NCI-H1417 (cell line): ENCODE measurements around the gene IQSEC2.
A peak's percentile ranks its signal among the peaks of the same experiment; 100 is the strongest.

Experiments used
- DNase-seq, 3 experiments: peaks; one replicate each; lab custom pipeline; 2025; lab: John Stamatoyannopoulos, UW

IQSEC2 gene

DNA sequence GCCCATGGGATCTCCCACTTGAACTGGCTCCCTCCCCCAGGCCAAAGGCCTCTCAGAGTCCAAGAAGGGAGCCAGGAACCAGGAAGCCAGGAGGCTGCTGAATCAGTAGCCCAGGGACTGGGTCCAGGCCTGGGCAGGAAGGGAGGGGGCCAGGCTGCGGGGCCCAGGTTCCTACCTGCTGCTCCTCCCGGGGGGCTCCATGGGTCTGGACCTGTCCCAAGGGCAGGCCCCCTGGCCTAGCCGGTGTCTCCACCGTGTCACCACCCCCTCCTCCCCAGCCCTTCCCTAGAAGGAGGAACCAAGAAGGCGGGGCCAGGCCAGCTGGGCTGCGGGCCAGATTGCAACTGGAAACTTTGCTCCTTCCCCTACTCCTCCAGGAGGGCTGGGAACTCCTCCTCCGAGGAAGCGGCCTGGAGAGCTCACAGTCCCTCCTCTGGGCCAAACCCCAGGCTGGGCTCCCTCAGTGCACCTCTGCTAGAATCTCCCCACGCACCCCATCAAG lies at the start of gene IQSEC2:
Gene IQSEC2 (minus strand): TSS at position 264 of the 502 bp plus-strand sequence.
- DNase-seq, result peak in 1 of 3 experiments; percentile 33

DNA sequence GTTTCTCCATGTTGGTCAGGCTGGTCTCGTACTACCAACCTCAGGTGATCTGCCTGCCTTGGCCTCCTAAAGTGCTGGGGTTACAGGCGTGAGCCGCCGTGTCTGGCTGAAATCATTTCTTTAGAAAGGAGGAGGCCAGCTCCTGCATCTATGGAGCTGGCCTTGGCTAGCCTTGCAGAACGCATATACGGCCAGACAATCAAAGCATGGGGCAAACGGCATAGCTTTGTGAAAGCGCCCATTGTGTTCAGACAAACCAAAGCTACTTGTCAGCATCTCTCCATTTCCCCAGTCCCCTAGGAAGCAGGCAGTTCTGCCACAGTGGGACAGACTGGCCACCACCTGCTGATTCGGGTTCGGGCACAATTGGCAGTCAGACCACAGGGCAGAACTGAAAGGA lies 48.9 kb upstream of the IQSEC2 start:
- no peak for DNase-seq

DNA sequence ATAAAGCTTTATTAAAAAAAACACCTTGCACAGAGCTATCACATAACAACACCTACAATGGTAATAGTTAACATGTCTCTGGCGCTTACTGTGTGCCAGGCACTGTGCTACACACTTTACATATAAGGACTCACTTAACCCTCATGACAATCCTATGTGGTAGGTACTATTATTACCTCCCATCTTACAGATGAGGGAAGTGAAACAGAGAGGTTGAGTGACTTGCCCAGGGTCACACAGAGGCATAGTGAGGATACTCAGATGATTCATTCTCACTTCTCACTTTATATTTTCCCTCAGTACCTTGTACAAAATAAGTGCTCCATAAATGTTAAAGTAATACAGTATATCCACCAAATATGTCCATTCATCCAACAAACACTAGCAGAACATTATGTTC lies 43.4 kb upstream of the IQSEC2 start:
- no peak for DNase-seq

DNA sequence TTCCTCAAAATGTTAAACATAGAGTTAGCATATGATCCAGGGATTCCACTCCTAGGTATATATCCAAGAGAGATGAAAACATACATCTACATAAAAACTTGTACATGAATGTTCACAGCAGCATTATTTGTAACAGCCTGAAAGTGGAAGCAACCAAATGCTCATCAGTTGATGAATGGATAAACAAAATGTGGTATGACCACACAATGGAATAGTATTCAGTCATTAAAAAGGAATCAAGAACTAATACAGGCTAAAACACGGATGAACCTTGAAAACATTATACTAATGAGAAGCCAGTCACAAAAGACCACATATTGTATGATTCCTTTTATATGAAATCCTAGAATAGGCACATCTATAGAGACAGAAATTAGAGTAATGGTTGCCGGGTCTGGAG lies 42.7 kb upstream of the IQSEC2 start:
- DNase-seq, result no peak

DNA sequence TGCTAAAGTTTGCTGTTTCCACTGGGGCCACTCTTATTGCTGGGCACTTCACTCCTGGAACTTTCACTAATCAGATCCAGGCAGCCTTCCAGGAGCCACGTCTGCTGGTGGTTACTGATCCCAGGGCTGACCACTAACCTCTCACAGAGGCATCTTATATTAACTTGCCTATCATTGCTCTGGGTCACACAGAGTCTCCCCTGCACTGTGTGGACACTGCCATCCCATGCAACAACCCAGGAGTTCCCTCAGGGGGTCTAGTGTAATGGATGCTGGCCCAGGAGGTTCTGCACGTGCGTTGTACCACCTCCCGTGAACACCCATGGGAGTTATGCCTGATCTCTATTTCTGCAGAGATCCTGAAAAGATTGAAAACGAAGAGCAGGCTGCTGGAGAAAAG lies 41.8 kb upstream of the IQSEC2 start:
- no peak for DNase-seq

DNA sequence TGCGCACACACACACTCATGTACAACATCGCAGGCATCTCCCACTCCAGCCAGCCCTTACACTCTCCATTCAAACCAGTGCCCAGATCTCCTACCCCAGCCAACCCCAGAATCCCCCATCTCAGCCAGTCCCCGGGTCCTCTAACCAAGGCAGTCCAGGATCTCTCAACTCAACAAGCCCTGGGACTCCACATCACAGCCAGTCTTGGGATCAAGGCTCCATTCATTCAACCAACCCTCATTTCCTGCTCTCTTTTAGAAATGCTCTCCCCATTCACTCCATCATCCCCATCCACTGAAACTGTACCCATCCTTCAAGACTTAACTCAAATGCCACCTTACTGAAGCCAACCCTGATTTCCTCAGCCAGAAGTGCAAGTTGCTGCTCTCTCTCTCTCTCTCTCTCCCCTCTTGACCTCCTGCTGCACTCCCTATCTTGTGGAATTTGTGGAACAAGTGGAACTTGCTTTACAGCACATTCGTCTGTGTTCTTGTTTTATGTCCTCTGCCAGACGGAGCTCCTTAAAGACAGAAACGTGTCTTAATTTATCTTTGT lies 40.6 kb upstream of the IQSEC2 start:
- no peak for DNase-seq

DNA sequence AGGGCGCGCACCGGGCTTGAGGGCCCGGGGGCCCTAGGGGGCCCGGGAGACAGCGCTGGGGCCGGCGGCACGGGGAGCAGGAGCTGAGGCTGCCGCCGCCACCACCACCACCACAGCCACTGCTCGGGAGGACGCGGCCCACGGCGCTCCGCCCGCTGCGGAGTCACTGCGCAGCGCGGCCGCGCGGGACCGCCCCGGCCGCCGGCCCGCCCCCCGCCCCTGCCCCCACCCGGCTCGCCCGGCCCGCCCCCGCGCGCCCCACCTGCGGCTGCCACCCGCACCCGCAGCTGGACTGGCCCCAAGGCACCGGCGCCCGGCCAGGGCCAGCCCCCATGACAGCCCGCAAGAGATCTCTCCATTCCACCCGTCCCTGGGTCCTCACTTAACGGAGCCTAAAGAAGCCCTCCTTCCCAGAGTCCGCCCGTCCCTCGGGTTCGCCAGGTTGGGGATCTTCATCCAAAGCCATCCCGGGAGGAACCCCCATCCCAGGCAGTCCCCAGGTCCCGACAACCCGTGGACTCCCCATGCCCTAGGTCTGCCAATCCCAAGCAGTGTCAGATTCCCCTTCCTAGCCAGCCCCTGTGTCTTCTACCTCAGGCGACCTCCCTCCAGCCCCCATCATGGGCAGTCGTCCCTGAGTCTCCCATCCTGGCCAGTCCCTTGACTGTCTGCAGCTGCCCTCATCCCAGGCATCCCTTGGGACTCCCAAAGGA lies 40.0 kb upstream of the IQSEC2 start:
- no peak for DNase-seq

DNA sequence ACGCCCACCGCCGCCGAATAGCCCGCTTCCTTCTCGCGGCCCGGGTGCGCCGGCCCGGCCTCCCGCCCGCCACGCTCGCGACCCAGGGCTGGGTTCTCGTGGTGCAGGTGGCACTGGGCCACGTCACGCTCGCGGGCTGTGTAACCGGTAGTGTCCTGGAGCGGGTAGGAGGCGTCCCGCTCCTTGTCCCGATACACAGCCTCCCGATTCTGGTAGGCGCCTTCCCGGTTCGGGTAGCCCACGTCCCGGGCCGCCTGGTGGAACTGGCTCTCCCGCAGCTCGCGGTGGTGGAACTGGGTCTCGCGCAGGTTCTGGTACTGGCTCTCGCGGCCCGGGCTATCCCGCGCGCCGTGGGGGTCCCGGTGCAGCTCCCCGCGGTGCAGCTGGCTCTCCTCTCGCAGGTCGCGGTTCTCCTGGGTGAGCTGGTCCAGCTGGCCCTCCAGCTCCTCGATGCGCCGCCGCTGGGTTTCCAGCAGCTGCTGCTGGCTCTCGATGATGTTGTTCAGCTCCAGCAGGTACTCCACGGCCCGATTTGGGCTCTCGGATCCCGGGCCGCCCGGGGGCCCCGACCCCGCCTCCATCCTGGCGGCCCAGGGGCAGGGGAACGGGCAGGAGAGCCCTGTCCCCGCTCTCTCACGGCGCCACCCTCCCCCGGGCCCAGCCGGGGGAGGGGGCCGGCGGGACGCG lies 39.3 kb upstream of the IQSEC2 start:
- DNase-seq, result peak in 2 of 3 experiments; percentile 27 to 41

DNA sequence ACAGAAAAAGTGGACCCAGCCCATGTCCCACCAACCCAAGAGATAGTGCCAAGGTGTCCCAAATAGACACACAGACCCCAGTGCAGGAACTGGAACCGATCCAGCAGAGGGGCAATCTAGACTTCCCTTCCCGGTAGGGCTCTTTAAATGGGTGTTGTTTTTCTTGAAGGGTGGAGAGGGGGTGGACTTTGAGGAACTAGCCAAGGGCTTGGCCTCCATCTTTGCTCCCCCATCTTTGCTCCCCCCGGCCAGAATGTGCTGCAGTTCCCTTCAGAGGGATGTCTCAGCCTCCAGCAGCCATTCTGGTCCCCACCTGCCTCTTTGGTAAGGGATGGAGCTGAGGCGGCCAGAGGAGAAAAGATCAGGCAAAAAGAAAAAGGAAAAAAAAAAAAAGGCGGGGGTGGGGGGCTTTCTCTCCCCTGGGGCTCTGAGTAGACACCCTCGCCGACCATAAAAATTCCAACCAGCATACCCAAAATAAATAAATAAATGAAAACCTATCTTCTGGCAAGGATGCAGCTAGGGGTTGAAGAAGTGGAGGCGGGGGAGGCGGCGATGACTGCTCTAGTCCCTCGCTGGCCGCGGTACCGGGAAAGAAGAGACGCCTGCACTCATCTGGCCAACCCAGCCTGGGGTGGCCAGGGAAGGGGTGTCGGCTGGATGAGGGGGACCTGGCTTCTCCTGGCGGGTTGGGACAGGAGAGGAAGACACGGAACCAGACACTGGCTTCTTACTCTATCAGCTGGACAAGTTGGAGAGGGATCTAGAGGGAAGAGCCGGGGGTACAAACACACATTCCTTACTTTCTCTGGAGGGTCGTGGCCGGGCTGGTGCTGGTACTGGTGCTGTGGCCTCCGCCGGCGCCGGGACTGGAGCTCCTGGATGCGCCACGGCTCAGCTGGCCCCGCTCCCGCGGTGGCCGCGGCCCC lies 38.5 kb upstream of the IQSEC2 start:
- peak in 2 of 3 experiments; percentile 27 to 39 for DNase-seq

DNA sequence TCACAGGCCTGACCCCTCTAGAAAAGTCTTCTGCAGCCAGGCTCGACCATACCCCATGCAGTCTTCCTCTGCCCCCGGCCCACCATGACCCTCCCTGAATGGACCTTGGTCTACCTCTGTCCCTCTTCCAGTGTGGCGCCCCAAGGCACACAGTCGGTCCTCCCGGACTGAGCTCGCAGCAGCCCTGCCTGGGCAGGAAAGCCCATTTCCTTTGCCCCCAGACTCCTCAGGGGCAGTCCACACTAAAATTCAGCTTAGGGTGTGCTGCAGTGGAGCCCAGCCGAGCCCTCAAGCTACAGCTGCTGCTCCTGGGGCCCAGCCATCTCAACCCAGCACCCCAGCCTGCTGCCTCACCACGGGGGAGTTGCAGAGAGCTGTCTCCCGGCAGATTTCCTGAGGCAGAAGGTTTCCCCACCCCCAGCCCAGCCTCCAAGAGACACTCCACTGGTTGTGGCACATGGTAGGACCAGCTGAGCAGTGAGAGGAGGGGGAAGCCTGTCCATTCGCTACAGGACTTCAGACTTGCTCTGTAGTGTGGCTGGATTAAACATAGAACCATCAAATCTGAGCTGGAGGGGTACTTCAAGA lies 37.5 kb upstream of the IQSEC2 start:
- no peak for DNase-seq

DNA sequence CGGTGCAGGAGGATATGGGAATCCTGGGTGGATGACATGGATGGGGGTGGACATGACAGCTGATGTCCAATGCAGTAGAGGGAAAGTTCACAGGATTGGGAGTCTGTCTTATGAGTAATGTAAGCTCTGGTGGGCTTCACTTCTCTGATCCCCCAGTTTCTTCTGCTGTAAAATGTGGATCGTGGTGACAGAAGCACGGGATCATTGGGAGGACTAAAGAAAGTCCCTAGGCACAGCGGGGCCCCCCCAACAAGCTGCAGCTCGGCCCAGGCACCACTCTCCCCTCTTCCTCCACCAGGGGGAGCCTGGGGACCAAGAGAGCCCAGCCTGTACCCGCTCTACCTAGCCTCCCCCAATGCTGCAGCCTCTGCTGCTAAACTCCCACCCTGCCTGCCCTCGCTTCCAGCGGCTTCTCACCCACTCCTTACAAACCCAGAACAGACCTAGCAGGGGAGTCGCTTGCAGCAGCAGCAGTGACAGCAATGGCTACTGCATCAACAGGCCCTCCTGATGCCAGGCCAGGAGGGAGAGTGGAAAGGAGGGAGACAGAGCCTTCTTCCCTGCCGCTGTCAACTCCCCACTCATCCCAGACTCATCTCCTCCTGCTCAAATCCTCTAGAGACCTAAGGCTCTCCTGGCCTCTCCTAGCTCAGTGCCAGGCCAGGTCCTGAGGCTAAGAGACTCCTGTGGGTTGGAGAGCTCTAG lies 36.1 kb upstream of the IQSEC2 start:
- DNase-seq, result peak; percentile 29 to 77 (median 52)

DNA sequence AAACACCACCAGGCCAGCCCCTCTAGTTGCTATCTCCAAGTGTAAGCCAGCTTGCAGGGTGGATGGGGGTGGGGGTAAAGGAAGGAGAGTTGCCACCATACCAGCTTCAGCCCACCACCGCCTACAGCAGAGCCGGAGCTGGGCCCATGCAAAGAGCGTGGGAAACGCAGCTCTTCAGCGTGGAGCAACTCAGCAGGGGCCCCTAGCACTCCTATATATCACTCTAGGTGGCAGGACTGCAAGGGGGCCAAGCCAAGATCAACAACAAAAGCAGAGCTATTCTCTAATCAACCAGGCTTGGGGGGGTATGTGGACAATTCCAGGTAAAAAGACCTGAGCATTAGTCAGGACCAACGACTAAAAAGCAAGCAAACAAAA lies 35.5 kb upstream of the IQSEC2 start:
- DNase-seq, result peak in 1 of 3 experiments; percentile 48

DNA sequence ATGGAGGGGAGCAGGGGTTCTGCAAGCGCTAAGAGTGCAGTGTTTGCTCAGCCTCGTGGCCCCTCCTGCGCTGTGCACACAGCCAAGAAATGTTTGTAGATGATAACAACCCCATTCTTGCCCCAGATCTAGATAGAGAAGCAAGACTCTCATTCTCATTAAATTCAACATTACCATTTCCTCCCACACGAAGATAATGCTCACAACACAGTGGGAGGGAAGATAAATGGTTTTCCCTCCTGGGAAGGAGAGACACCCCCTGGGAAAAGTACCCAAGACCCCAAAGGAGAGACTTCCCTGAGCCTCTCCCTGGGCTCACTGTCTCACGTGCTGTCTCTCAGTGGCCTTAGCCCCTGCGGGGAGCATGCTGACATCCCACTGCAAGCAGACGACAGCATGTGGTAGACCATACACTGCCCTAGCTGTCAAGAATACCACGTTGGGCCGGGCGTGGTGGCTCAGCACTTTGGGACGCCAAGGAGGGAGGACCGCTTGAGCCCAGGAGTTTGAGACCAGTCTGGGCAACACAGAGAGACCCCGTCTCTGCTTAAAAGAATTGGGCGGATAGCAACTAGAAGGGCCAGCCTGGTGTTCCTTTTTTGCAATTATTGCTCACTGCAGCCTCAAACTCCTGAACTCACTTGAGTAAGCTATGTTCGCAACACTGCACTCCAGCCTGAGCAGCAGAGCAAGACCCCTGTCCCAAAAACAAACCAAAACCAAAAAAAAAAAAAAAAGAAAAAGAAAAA lies 34.9 kb upstream of the IQSEC2 start:
- DNase-seq, result no peak

DNA sequence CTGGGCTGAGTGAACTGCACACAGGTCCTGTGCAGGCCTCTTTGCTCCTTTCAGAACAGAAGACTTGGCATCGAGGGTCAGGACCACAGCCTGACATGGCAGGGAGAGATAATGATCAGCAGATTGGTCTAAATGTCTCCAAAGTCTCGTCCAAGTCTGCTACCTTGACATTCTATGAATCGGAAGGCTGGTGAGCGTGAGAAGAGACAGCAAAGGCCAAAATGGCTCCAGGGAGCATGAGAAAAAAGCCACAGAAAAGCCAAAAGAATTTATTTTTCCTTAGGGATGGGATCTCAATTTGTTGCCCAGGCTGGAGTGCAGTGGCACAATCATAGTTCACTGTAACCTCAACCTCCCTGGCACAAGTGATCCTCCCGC lies 32.3 kb upstream of the IQSEC2 start:
- no peak for DNase-seq

DNA sequence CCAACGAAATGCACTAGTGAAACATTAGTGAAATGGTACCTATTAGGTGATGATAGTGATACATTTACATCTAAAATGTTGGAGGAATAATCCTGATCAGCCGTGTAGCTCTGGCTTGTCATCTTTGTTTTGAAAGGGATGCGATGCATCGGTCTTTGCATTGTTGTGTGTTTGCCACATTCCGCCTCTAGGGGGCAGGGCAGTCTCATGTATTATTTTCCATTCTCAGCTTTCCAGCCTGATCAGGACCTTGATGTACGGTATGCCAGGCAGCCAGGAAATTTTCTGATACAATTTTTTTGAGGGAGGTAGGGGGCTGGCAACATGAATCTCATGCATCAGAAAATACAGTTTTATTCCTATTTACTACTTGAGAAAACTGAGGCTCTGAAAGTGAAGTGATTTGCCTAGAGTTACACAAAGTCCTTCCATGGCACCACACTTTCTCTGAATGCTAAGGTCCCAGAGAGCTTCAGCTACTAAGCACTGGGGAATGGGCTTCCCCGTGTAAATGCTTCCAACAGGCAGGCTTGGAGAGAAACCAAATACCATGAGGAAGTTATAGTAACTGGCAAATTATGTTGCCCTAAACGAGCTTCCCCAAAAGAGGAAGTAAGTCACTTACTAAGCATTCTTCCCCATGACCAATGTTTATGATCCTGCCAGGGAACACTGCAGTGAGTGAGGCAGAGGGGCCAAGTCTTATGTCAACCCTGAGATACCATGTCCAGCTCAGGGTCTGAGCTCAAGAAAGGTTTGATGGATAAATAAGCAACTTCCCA lies 31.8 kb upstream of the IQSEC2 start:
- DNase-seq, result peak; percentile 62 to 88 (median 71)

DNA sequence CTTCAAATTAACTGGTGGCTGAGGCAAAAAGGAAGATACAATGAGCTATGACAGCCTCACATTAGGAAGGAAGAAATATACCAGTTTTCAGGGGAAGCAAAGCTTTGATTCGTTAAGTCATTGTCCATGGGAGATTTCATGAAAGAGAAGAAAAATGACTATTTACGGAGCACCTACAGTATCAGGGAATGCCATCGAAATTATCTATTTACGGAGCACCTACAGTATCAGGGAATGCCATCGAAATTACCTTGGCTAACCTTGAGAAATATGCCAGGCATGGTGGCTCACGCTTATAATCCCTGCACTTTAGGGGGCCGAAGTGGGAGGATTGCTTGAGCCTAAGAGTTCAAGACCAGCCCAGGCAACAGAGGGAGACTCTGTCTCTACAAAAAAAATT lies 28.5 kb upstream of the IQSEC2 start:
- no peak for DNase-seq

DNA sequence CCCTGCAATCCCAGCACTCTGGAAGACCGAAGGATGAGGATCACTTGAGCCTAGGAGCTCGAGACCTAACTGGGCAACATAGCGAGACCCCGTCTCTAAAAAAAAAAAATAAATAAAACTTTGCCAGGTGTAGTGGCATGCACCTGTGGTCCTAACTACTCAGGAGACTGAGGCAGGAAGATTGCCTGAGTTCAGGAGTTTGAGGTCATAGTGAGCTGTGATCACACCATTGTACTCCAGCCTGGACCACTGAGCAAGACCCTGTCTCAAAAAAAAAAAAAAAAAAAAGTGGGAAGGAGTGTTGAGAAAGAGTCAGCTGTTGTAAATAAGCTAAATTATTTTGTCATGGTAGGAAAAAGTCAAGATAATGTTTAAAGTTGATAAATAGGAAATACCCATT lies 27.5 kb upstream of the IQSEC2 start:
- no peak for DNase-seq

DNA sequence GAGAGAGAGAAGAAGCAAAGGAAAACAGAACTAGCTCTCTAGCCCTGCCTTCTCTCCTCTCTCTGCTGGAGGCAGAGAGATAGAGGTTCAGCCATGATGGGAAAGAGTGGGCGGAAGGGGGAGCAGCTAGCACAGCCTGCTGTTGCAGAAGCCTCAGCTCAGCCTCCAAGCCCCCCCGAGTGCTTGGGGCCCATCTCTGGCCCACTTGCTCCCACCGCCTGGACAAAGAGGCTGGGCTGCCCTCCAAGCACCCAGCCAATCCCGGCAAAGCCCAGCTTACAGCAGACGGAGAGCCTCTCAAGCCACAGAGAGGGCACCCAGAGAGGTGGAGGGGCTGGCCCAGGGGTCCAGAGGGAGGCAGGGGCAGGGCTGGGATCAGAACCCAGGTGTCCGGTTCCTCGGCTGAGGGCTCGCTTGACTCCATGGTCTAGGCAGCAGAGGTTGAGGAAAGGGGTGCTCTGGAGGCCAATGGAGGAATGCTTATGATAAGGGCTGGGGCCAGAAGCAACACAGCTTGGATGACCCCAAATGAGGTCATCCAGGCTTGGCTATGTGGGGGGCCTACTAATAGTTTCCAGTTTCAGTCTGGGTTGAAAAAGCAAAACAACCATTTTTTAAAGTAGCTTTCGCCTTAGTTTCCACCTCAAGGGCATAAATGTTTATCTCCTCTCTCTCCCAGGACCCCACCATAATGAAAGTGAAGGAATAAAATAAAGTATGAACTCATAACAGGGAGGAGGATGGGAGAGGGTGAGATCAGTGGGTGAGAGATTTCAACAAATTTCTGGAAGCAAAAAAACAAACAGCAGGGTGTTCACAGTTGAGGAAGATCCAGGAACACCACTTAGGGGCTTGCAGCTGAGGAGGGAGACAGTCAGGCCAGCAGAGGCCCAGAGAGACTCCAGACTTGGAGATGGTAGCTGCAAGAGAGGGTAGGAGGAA lies 24.9 kb upstream of the IQSEC2 start:
- no peak for DNase-seq
